ENCODE data around the gene L3MBTL1. TPM values are rescaled to one million over a fixed set of nuclear protein-coding genes. Genes with fewer than 3 reads are reported as not detected.

The L3MBTL1 gene
- total RNA-seq, result 34.6 TPM

GRCh38 chr20:43507150-43508080 is at the start of gene L3MBTL1:
L3MBTL1 (plus strand) TSS chr20:43507697; CDS start chr20:43513504, 5,807 bp downstream.

GRCh38 chr20:43558412-43559146 is 51.1 kb downstream of the L3MBTL1 start, which contains the start of gene SGK2:
SGK2 (plus strand) TSS chr20:43559027; CDS start chr20:43566496, 7,469 bp downstream.

GRCh38 chr20:43590392-43591303 is 83.2 kb downstream of the L3MBTL1 start, which contains the start of gene IFT52:
IFT52 (plus strand) TSS chr20:43590937; CDS start chr20:43594699, 3,762 bp downstream.

Other genes starting within 250 kb of the L3MBTL1 start
- gene SRSF6, start 49.8 kb upstream of the L3MBTL1 start, total RNA-seq, result 156 TPM
- 3.0 TPM for gene SGK2, start 51.3 kb downstream of the L3MBTL1 start, total RNA-seq
- 38.3 TPM for gene IFT52, start 83.2 kb downstream of the L3MBTL1 start, total RNA-seq
- gene MYBL2, start 159.4 kb downstream of the L3MBTL1 start, total RNA-seq, result 4.8 TPM
- not detected for gene GTSF1L, start 219.3 kb downstream of the L3MBTL1 start, total RNA-seq